ENCODE results near the gene SLCO1B1.

DNA sequence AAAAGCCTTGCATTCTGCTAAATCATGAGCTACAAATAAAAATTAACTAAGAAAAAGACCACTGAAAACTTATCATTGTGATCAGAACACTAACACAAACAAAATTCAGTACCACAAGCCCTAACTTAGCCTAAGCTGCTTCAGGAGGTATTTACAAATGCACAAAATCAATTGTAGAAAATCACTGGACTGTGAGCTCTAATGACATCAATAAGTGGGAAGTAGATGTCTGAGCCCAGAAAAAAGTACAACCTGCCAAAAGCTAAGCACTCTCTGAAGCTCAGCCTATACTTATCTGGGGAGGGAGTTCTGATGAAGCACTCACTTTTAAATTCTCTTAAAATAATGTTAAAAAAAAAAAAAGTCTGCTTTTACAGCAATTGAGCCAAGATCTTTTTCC lies 92.9 kb downstream of the SLCO1B1 start:
- TF ChIP-seq POLR2A (IDR thresholded peaks at IDR 0.05; ENCODE audit: low read length) (no peak), GATA1 (IDR thresholded peaks at IDR 0.05; ENCODE audit: low read depth, low read length) (no peak)
